Ishikawa (cell line): Measurements from ENCODE around the gene SGTA.

Experiments
- CEBPB ChIP-seq: IDR thresholded peaks from 2 replicates; pipeline ENCODE4 v1.6.1; 2012
- CREB1 ChIP-seq: IDR thresholded peaks from 2 replicates; pipeline ENCODE4 v1.6.1; 2012; ENCODE audit warnings: low read depth
- EGR1 ChIP-seq: IDR thresholded peaks from 2 replicates; pipeline ENCODE4 v1.6.1; 2012
- EP300 ChIP-seq: IDR thresholded peaks from 2 replicates; pipeline ENCODE4 v1.6.1; 2012; ENCODE audit warnings: borderline replicate concordance
- FOXM1 ChIP-seq: IDR thresholded peaks from 2 replicates; pipeline ENCODE4 v1.6.1; 2012; ENCODE audit warnings: low read depth, borderline replicate concordance
- MAX ChIP-seq: IDR thresholded peaks from 2 replicates; pipeline ENCODE4 v1.6.1; 2012
- NFIC ChIP-seq: IDR thresholded peaks from 2 replicates; pipeline ENCODE4 v1.6.1; 2012
- RAD21 ChIP-seq: IDR thresholded peaks from 2 replicates; pipeline ENCODE4 v1.6.1; 2012; ENCODE audit warnings: low read depth
- TAF1 ChIP-seq: IDR thresholded peaks from 2 replicates; pipeline ENCODE4 v1.6.1; 2012; ENCODE audit warnings: low read depth, mild to moderate bottlenecking
- TCF12 ChIP-seq: IDR thresholded peaks from 2 replicates; pipeline ENCODE4 v1.6.1; 2012; ENCODE audit warnings: low read depth
- TEAD4 ChIP-seq: IDR thresholded peaks from 2 replicates; pipeline ENCODE4 v1.6.1; 2012
- USF1 ChIP-seq: IDR thresholded peaks from 2 replicates; pipeline ENCODE4 v1.6.1; 2012
- YY1 ChIP-seq: IDR thresholded peaks from 2 replicates; pipeline ENCODE4 v1.6.1; 2012; ENCODE audit warnings: low read depth
- ZBTB7A ChIP-seq: IDR thresholded peaks from 2 replicates; pipeline ENCODE4 v1.6.1; 2012; ENCODE audit warnings: low read depth
- TF ChIP-seq, protein P1 (sequence below): IDR thresholded peaks from 2 replicates; pipeline ENCODE4 v1.6.1; 2012; ENCODE audit warnings: low read depth, mild to moderate bottlenecking

Gene SGTA

GRCh38 chr19:2732157-2732725 lies 50.8 kb downstream of the SGTA start:
- no peak for TF ChIP-seq NFIC

- TF ChIP-seq CEBPB (no peak), MAX (no peak), YY1 (no peak), TCF12 (no peak), TAF1 (no peak)
Measured at GRCh38 chr19:2731181-2731995, 51.7 kb downstream of the SGTA start.

DNA sequence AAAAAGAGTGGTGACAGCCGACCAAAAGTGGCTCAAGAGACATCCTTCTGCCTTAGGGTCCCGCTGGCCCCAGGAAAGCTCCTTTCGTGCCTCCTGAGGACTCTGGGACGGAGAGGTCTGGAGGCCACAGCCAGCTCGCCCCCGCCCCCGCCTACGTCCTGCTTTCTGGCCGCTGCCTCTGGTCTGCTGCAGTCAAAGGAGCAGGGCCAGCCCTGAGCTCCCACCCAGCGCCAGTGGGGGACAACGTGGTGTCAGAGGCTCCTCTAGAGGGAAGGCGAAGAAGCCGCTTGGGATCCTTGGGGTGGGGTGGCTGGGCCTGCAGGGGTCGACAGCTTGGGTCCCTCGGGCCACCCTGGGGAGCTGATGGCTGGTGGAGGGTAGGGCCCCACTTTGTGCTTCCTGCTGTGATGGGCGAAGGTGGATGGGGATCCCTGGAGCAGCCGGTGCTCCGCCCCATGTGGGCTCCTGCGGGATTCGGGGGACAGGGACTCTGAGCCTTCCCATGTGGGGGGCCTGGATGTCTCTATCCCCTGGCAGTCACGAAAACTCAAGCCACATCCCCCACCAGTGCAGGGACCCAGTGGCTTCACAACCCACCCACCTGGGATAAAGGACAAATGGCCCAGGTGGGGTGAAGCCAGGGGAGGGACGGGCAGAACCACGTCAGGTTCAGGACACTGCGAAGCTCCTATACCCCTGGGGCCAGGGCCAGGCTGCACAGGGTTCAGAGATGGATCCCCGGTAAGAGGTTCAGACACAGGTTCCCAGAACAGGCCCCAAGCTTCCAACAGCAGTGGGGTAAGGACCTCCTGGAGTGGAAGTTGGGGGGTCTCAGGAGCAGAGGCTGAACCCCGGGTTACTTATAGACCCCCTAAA lies 52.9 kb downstream of the SGTA start:
- TF ChIP-seq CREB1 (no peak), CEBPB (no peak), YY1 (no peak), EGR1 (no peak), TAF1 (no peak), TCF12 (no peak), RAD21 (no peak), ZBTB7A (no peak), EP300 (no peak), TEAD4 (no peak), NFIC (no peak), MAX (no peak), FOXM1 (no peak), USF1 (no peak)
- TF ChIP-seq, protein P1, sequence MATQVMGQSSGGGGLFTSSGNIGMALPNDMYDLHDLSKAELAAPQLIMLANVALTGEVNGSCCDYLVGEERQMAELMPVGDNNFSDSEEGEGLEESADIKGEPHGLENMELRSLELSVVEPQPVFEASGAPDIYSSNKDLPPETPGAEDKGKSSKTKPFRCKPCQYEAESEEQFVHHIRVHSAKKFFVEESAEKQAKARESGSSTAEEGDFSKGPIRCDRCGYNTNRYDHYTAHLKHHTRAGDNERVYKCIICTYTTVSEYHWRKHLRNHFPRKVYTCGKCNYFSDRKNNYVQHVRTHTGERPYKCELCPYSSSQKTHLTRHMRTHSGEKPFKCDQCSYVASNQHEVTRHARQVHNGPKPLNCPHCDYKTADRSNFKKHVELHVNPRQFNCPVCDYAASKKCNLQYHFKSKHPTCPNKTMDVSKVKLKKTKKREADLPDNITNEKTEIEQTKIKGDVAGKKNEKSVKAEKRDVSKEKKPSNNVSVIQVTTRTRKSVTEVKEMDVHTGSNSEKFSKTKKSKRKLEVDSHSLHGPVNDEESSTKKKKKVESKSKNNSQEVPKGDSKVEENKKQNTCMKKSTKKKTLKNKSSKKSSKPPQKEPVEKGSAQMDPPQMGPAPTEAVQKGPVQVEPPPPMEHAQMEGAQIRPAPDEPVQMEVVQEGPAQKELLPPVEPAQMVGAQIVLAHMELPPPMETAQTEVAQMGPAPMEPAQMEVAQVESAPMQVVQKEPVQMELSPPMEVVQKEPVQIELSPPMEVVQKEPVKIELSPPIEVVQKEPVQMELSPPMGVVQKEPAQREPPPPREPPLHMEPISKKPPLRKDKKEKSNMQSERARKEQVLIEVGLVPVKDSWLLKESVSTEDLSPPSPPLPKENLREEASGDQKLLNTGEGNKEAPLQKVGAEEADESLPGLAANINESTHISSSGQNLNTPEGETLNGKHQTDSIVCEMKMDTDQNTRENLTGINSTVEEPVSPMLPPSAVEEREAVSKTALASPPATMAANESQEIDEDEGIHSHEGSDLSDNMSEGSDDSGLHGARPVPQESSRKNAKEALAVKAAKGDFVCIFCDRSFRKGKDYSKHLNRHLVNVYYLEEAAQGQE = no peak

- TF ChIP-seq EP300 (no peak), EGR1 (no peak)
Measured at GRCh38 chr19:2728783-2729387, 54.2 kb downstream of the SGTA start.

- TF ChIP-seq TCF12 (no peak), CREB1 (no peak), CEBPB (no peak), USF1 (no peak), EP300 (no peak), MAX (no peak), RAD21 (no peak), NFIC (no peak), TEAD4 (no peak)
Measured at GRCh38 chr19:2727640-2727944, 55.5 kb downstream of the SGTA start.

DNA sequence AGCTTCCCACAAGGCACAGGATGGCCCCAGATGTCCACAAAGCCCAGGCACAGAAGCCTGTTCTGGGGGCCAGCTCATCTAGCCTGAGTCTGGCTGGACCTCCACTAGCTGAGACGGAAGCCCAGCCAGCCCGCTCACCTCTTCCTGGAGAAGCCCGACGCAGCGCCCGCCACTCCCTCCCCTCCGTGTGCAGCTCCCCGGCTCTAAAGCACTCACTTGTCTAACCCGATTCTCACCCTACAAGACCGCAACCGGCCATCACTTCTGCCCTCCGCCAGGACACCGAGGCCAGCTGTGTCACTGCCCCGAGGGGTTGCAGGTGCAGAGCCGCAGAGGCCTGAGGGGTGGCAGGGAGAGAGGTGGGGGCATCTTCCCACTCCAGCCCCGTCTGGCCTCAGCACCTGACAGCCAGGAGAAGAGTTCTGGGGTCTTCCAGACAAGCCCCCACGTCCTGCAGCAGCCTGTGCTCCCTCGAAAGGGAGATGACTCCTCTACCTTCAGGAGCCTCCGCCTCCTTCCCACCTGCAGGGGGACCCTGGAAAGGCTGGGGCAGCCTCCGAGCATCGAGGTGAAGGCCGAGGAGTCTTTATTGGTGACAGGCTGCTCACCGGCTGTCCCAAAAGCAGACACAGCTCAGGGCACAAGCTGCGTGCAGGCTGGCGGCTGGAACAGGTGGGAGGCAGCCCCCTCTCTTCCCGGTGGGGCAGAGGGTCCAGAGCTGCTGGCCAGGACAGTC lies 56.0 kb downstream of the SGTA start:
- TF ChIP-seq RAD21 = no peak
- no peak for TF ChIP-seq TEAD4
- no peak for TF ChIP-seq MAX
- TF ChIP-seq, protein P1 = no peak
- no peak for TF ChIP-seq CEBPB
- no peak for TF ChIP-seq TAF1
- no peak for TF ChIP-seq TCF12
- no peak for TF ChIP-seq FOXM1
- TF ChIP-seq NFIC = no peak
- TF ChIP-seq USF1 = no peak
- TF ChIP-seq EGR1 = no peak
- no peak for TF ChIP-seq ZBTB7A
- TF ChIP-seq EP300 = no peak
- no peak for TF ChIP-seq CREB1
- no peak for TF ChIP-seq YY1
